Measurements from ENCODE around the gene ALOXE3.

The ALOXE3 gene

GRCh38 chr17:8142158-8142886 is 24.0 kb upstream of the ALOXE3 start:
- DNase-seq (ENCODE audit: low read depth): no peak

DNA sequence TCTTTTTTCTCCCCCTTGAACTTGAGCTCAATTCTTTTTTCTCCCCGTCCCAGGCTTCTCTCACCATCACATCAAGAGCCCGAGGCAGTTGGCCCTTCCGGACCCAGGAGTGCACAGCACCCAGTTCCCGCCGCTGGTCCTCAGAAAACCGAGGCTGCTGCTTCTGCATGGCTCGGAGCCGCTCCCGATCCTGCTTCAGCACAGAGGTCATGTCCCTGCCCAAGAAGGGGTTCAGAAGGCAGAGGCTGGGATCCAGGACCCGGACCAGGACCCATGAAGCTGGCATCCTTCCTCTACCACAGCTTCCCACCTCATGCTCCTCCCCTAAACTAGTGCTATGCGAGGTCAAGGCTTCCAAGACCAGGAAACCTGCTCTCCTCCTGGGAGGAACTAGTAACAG is 23.4 kb upstream of the ALOXE3 start:
- DNase-seq (ENCODE audit: low read depth): no peak

- no peak for DNase-seq (ENCODE audit: low read depth)
Observed at GRCh38 chr17:8141045-8141444, 22.7 kb upstream of the ALOXE3 start.

GRCh38 chr17:8140065-8141029 is 22.0 kb upstream of the ALOXE3 start:
- no peak for DNase-seq (ENCODE audit: low read depth)

DNA sequence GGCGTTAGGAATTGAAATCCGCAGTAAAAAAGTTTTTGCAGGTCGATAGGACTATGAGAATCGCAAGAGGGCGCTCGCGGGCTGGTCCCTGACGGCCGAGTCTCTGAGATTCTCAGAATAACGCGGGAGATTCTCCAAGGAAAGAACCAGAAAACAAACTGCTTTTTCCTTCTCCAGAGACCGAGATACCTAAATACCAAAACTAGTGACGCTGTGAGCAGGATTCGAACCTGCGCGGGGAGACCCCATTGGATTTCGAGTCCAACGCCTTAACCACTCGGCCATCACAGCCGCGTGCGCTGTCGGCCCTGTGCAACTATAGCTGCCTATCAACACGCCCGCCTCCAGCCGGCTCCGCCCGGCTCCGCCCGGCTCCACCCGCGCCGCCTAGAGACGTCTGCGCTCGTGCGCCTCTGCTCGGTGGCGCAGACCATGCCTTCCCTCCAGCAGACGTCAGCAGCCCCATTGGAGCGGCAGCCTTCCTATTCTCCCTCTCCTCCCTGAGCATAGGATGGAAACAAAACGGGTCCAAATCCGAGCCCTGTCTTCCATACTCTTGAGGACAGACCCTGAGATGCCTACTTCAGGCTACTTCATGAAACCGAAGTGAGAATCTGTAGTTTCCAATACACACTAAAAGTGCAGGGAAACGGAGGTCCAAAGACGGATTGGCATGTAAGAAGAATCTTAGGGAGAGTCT is 20.5 kb upstream of the ALOXE3 start:
- DNase-seq (ENCODE audit: low read depth): peak; percentile 94

DNA sequence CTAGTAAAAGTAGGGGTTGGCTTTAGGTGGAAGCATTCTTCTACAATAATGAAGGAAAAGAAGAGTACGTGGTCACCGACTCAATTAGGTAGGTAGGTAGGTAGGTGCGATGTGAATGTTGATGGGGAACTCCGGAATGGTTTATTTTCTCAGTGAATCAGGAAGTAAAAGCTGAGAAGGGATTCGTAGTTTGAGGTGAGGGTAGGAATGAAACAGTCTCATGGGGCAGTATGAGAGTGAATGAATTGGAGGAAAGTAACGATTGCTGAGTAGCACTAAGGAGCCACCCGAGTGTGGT is 20.0 kb upstream of the ALOXE3 start:
- DNase-seq (ENCODE audit: low read depth): no peak

DNA sequence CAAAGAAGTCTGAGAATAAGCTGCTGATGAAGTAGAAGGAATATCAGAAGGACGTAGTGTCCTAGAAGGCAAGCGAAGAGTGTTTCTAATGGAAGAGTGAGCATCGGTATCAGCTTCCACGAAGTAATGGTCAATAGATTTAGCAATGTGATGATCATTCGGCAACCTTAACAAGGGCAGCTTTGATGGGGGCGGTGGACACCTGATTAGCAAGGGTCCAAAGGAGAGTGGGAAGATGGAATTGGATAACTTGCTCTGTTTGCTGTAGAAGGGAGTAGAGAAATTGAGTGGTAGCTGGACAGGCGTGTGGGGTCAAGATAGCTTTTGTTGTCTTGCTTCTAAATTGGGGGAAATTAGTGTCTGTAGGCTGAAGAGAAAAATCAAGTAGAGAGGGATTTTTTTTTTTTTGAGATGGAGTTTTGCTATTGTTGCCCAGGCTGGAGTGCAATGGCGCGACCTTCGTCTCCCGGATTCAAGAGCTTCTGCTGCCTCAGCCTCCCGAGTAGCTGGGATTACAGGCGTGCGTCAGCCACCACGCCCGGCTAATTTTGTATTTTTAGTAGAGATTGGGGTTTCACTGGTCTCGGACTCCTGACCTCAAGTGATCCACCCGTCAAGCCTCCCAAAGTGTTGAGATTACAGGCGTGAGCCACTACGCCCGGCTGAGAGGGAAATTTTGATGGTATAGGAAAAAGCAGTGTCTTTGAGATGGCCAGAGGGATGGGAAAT is 19.5 kb upstream of the ALOXE3 start:
- DNase-seq (ENCODE audit: low read depth): no peak

- DNase-seq (ENCODE audit: low read depth): no peak
Observed at GRCh38 chr17:8133941-8134340, 15.6 kb upstream of the ALOXE3 start.

DNA sequence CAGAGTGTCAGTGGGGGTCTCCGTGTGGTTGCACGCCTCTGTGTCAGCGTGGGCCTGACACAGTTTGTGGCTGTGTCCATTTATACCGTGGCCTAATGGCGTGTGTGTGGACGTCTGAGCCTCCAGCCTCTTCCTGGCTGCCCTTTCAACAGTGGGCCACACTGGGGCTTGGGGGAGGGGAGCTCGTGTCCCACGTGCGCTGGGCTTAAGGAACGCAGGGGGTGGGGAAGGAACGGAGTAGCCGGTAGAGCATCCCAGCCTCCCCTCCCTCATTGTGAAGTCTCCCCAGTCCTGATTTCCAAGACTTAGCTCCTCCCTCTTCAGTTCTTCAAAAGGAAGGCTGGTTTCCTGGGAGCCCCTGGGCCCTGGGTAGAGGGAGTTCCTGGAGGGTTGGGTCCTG is 15.1 kb upstream of the ALOXE3 start:
- no peak for DNase-seq (ENCODE audit: low read depth)

DNA sequence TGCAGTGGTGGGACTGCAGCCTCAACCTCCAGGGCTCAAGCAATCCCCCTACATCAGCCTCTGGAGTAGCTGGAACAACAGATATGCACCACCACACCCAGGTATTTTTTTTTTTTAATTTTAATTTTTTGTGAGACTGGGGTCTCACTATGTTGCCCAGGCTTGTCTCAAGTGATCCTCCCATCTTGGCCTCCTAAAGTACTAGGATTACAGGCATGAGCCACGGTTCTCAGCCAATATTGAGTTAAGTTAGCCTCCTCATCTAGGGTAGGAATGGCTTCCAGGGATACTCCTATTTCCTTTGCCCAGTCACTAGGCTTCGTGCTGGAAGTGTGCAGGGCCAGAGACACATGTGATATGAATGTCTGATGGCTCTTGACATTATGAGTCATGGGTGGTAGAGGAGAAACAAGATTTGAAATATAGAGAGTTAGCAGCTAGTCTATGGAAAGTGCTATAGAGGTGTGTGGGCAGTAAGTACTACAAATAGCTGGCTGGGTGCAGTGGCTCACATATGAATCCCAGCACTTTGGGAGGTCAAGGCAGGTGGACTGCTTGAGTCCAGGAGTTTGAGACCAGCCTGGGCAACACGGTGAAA is 13.6 kb upstream of the ALOXE3 start:
- no peak for DNase-seq (ENCODE audit: low read depth)

DNA sequence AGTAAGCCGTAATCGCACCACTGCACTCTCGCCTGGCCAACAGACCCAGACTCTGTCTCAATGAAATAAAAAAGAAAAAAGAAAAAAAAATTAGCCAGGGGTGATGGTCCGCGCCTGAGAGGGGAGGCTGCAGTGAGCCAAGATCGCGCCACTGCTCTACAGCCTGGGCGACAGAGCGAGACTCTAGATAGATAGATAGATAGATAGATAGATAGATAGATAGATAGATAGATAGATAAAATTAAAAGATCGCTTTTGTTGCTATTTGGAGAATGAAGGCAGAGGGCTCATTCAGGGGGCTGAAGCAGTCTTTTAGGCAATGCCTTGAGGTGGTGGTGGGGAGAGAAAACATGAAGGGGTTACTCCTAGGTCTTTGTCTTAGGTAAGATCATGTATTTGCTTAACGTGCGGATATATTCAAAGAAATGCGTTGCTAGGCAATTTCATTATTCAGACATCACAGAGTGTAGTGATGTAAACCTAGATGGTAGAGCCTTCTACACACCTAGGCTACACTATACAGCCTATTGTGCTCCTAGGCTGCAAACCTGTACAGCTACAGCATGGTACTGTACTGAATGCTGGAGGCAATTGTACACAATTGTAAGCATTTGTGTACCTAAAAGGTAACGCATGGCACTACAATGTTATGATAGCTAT is 9.9 kb upstream of the ALOXE3 start:
- no peak for DNase-seq (ENCODE audit: low read depth)

DNA sequence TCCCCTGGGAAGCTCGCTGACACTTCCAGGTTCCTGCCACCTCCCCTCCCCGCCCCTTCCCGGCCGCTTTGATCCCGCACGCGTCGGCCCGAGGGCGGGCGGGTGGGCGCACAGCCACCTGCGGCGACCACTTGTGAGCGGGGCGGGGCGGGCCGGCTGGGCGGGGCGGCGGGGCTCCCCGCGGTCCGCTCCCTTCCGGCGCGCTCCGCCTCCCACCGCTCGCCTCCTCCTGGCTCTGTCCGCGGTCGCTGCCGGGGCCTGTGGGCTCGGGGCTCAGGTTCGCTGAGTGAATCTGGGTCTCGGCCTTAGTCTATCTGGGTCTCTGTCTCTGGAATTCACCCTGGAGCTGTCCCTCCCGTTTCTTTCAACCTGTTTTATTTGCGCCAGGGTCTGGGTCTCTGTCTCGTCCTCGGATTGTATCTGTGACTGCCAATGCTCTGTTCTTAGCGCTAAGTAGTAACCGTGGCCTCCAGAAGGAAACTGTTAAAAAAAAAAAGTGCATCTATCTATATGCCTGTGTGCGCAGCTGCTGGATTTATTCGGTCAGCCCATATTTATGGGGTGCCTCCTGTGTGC is 8.3 kb upstream of the ALOXE3 start:
- no peak for DNase-seq (ENCODE audit: low read depth)

- DNase-seq (ENCODE audit: low read depth): no peak
Observed at GRCh38 chr17:8125947-8126490, 7.7 kb upstream of the ALOXE3 start.

DNA sequence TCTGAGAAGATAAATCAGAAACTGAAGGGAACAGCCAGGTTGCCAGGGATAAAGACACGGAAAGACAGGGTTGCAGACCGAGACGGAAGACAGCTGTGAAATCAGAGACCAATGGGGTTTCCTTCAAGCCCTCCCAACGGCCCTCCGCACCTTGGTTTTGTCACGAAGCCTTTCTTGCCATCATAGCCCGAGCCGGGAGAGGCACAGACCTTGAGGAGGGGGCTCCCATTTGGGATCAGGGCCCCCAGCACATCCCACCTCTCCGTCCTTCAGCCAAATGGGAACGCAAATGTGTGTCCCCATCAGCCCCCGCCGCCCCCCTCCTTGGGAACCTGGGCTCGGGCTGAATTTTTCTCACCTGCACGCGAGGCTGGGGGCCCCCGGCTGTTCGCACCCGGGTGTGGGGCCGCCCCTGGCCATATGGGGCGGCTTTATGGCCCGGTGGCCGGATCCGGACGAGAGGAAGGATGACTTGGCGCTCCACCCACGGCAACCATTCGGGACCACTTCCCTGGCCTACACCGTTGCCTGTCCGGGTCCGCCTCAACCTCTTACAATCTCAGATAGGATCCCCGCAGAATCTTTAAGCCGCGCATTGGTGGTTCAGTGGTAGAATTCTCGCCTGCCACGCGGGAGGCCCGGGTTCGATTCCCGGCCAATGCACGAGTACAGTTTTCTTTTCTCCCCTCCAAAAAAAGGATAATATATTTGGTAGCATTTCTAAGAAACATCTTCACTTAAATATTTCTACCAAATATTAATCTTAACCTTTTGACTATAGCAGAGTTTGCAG is 7.0 kb upstream of the ALOXE3 start:
- peak; percentile 58 for DNase-seq (ENCODE audit: low read depth)

DNA sequence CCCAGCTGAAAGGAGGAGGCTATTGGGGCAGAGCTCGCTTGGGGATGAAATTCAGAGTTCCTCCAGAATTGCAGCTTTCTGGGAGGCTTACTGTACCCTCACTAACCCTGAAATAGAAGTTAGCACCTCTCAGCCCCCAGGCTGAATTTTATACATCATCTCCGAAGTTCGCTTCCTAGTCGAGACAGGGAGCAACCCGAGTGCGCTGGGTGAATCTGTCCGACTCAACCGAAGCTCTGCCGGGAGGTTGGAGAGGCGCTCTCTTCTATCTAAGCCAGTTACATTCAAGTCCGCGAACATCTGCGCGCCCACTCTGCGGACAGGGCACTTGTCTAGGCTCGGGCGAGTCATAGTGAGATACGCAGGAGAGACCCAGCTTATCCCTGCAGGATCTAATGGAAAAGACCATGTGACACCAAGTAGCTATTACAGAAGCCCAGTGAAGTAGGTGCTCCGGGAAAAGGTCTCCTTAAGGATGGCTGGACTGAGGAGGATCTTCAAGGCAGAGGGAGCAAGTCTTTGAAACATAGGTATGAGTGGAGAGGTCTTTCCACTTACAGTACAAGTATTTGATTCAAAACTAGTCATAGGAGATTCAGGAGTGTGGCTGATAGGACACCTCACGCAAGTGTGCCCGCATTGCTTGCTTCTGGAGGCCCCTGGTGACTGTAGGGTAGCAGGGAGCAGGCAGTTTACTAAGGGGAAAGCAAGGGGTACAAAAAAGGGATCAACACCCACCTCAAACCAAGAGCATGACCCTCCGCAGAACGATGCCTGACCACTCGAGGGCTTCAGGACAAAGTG is 6.2 kb upstream of the ALOXE3 start:
- no peak for DNase-seq (ENCODE audit: low read depth)

DNA sequence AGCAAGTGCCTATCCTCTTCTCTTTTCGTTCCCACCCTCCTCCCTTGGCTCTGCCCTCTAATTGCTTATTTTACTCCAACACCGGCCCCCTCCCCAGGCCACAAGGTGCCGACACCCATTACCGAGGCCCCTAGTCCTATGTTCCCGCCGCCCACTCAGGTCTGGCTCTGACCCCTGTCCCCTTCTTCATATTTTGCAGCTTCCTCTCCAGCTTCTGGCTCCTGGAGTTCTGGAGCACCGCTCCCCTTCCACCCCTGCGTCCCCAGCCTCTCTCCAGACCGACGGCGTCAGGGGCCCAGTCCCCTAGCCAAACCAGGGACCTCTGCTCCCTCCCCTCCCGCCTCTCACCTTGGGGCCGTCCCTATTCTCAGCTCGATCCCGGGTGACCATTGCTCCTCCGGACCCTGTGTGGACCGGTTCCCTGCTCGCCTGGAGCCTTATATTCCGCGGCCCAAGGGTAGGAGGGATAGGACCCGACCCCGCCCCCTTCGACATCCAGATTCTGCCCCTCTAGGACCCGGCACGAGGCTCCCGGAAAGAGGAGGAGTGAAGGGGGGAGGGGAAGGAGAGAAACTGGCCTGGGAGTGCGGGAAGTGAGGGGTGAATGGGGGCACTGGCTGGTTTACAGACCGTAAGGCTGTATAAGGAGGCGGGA is 5.5 kb upstream of the ALOXE3 start, which contains the start of gene HES7:
HES7 (minus strand) TSS at position 412 of the 655 bp plus-strand sequence; CDS start at position 390, 22 bp downstream.
- DNase-seq (ENCODE audit: low read depth): no peak

- DNase-seq (ENCODE audit: low read depth): no peak
Observed at GRCh38 chr17:8122924-8123694, 4.8 kb upstream of the ALOXE3 start.

Measured in amniotic epithelial cell (primary cell).